Stimulated activated CD8-positive, alpha-beta memory T cell treated with anti-CD3 and anti-CD28 coated beads, Interleukin-4, amount 100 ng/mL, for 24 hours (primary cell): ENCODE measurements around the gene MAGI1.

ENCODE experiments used
- DNase-seq: peaks from one replicate; pipeline ENCODE4 v3.0.0-alpha.2; 2020; ENCODE audit warnings: low read depth

The MAGI1 gene

DNA sequence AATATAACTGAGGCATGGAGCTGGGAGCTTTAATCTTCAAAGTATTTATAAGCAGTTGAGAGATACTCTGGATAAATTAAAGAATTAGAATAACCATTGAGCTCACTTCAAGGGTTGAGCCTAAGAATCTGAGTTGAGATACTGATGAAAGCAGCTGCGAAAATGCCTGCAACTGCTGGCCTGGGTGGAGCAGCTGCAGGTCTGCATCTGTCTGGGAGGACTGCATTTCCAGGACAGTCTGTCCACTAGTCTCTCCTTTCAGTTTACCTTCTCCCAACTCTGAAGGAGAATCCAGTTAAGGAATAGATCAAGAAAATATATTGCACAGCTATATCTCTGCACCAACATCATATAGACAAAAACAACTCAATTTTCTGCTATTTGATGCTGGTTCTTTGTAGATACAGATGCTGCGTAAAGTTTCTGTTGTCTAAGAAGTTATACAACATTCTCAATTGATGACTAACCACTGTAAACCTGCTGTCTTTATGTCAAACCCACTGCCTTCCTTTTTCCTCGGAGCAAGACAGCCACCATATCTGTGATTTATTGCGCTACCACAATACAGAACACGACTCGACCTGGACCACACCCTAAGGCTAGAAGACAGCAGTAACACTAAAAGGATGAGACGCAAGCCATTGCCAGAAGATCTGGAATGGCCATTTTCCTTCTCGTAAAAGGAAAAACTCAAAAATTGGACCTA lies 245.1 kb downstream of the MAGI1 start:
- no peak for DNase-seq

DNA sequence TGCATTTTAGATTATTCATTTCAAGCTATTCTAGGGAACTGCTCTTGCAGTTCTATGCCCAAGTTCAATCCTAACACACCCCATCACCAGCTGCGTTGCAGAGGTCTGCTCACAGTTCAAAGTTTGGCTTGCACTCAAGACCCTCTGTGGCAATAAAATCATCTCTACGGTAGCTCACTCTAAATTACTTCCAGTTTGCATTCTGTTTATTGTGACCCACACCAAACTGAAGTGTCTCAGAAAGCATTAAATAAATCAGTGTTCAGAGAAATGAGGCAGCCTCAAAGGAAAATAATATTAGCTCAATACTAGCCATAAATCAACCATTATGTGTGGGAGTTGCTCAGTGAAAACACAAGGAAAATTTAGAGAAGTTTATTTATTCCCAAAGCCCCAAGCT lies 250.3 kb downstream of the MAGI1 start:
- DNase-seq: no peak

DNA sequence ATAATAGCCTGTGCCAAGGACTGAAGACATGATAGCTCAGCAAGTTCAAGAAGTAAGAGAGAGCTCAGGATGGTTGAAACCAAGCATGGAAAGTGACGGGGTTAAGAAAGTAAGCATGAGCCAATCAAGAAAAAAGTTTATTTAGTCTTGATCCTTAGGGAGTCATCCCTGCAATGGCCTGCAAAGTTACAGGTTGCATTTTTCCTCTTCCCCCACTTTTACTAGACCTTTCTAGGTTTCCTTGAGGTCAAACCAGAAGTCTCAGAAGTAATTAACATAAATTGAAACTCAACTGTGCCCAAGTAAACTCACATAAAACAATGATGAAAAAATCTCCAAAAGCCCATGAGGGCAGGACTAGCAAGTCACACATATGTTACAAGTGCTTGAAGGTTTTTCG lies 250.9 kb downstream of the MAGI1 start:
- DNase-seq: no peak

DNA sequence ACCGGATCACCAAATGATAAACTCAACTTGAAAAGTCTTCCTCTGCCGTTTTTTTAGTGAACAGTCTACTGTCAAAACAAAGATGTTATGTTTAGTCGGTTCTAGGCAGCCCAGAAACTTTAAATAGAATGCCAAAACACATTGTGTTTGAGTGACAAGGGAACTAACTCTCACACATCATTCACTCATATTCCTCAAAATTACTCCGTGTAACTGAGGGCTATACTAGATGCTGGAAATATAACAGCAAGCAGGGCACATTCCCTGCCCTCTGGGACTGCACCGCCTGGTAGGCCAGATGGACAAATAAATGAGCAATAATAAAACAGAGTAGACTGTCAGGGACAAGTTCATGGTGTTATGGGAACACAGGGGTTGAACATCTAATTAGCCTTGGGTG lies 251.4 kb downstream of the MAGI1 start:
- DNase-seq: no peak

DNA sequence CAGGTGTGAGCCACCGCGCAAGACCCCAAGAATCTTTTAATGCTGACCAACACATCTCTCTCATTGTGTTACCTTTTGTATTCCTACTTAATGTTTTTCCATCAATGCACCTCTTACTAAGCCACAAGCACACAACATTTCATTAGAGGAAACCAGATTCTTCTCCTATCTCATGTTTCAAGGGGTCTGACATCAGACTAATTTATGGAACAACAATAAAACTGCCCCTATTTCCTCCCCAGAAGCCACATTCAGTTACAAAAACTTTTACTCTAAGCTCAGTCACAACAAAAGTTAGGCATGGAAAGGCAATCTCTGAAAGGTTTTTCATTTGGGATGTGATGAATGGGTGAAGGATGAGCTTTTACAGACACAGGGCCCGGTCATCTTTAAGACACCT lies 251.8 kb downstream of the MAGI1 start:
- DNase-seq: no peak

DNA sequence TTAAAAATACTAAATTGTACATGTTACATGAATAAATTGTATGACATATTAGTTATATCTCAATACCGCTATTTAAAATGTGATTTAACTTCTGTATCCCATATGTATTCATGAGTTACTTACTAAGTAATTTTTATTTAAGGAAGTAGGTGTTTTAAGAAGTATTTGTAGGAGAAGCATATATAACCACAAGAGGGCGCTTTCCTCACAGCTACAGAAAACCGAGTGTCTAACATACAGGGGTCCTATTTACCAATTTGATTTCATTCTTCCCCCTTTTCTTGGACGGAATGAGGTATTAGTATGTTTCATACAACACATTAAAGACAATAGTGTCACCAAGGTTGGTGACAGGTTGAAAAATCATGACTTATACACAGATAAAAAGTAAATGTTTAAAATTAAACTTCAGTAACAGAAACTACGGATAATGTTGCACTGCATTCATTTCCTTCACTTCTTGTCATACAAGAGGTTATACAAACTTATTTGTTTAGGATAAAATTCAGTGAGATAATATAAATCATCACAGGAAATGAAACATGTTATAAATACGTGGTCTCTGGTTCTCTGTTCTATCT lies 253.6 kb downstream of the MAGI1 start:
- DNase-seq: no peak

DNA sequence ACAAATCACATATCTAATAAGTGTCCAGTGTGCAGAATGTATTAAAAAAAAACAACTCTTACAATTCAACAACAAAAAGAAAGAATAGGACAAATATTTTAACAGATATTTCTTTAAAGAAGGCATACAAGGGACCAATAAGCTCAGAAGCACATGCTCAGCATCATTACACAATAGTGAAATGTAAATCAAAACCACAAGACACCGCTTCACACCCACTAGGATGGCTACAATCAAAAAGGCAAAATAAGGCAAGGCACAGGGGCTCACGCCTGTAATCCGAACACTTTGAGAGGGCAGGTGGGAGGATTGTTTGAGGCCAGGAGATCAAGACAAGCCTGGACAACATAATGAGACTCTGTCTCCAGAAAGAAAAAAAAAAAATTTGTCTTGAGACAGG lies 255.6 kb downstream of the MAGI1 start:
- no peak for DNase-seq

DNA sequence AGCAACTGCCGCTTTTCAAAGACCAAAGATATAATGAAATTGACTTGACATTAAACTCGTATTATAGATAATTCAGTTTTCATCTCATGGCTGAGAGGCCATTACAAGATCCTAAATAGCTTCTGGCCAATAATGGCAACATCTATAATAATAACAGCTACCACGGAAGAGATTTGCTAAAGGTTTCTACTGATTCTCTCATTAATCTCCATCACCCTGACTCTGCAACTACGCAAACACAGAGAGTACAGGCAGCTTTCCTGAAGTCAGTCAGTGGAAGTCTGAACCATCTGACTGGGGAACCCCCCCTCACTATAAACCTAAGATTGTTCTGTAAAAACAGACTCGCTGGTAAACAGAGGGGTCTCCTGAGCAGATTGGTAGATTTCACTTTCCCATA lies 257.1 kb downstream of the MAGI1 start:
- no peak for DNase-seq

DNA sequence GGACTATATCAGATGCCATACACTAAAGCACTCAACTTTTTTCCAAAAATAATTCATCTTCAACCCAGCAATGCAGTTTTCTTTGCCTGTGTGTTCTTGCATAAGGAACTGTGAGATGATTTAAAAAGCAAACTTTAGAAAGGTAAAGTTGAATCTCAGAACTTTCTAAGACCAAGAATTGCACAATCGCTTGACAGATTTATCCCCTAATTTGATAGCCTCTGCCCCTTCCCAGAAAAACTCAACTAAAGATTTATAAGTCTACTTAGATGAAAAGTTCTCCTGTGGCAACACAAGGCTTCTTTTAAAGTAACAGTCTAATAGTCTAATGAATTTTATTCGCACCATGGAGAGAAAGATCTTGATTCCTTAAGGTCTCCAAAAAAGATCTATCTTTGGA lies 259.3 kb downstream of the MAGI1 start:
- no peak for DNase-seq

DNA sequence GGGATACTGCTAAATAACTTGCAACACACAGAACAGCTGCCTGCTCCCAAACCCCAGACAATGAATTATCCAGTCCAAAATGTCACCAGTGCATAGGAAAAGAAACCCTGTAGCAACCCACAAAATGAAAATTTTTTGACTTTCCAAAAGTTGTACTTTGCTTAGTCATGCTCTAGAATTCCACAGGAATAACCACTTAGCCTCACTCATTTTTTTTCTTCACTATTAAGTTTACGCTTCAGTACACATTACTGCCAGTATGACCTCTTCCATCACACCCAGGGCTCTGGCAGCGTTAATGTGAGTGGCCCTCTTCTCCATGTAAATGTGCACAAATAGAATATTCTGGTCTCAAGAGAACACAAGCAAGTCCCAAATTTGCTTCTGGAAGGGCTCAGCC lies 259.8 kb downstream of the MAGI1 start:
- no peak for DNase-seq

DNA sequence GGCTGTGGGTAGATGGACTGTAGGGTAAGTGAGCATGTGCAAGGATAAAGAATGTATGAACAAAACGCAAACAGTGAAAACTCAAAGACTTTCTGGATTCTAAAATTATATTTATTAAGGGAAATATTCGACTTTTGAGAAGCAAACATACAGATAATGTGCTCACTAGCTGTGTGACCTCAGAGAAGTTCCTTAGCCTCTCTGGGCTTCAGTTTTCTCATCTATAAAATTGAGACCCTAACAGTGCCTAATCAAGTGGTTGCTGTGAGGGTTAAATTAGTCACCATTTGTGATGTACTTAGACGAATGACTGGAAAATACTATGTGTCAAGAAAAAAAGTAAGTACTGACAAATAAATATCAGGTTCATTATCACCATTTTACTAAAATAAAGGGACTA lies 261.7 kb downstream of the MAGI1 start:
- DNase-seq: no peak

DNA sequence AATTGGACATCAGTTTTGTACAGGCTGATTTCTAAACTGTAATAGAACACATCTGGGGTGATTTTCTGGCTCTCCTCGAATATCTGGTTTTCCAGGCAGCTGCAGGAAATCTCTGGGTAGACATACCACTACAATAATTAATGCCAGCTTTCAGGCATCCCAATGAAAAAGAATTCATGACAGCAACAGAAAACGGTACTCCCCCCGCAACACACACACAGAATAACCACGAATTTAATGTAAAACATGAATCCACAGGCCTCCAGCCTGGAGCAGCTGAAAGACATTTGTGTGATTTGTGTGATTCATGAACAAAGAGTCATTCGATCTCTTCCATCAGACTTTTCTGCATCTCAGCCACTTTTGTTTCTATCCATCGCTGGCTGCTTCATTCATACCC lies 262.2 kb downstream of the MAGI1 start:
- DNase-seq: no peak

DNA sequence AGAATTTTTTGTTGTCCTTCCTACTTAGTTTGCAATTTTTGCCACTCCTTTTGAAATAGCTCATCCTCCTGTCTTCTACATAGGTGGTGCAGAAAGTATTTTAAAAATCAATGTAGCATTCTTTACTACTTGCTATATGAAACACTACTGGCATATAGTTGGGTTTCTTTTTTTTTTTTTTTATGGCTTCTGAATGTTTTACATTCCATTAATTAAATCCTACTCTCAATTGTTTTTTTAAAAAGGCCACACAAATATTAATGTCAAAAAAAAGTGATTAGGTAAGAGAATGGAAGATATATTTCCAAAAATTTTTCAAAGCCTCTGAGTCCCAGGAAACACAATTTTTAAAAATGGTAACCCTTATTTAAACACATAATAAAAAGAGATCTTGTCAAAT lies 262.6 kb downstream of the MAGI1 start:
- DNase-seq: no peak

DNA sequence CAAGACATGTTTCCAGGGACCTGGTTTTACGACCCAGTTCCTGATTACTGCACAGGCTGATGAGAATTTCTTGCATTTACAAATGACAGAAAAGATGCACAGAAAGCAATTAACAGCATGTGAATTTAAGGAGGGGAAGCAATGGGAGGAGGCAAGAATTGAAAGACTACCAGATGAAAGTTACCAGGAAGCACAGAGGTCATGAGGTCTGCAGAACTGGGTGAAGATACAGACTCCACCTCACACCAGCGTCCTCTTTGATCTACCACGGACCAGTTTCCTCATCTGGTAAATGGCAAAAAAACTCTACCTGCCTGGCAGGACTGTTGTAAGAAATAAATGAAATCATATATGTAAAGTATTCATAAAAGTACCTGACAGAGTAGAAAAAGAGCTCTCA lies 266.0 kb downstream of the MAGI1 start:
- no peak for DNase-seq

DNA sequence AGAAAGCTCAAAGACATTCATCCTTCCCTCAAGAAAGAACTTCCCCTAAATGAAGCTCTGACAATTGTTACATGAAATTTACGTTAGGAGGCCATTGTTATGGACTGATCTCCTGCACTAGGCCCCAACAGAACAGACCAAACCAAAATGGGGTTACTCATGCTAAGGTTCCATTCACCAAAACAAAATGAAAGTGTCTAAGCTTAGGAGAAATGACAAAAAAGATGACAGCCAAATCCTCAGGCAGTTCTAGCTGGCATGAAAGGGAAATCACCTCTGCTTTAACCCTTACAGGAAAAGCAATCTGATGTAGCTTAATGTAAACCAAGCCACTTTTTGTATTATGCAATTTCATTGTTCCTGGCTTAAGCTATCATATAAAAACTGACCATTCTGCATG lies 271.2 kb downstream of the MAGI1 start:
- DNase-seq: no peak

DNA sequence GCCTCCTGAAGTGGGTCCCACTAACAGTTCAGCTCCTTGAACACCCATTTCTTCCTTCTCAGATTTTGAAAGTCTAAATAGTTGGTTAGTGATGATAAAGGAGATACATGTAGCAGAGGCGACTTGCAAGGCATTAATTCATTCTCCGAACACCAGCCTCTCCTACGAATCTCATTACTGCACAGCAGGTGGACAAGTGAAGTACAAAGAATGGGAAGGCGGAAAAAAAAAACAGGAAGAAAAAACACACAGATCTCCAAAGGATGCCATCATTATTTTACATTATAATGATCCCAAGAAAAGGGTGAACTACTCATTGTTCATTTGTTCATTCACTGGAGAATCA lies 276.5 kb downstream of the MAGI1 start:
- no peak for DNase-seq

DNA sequence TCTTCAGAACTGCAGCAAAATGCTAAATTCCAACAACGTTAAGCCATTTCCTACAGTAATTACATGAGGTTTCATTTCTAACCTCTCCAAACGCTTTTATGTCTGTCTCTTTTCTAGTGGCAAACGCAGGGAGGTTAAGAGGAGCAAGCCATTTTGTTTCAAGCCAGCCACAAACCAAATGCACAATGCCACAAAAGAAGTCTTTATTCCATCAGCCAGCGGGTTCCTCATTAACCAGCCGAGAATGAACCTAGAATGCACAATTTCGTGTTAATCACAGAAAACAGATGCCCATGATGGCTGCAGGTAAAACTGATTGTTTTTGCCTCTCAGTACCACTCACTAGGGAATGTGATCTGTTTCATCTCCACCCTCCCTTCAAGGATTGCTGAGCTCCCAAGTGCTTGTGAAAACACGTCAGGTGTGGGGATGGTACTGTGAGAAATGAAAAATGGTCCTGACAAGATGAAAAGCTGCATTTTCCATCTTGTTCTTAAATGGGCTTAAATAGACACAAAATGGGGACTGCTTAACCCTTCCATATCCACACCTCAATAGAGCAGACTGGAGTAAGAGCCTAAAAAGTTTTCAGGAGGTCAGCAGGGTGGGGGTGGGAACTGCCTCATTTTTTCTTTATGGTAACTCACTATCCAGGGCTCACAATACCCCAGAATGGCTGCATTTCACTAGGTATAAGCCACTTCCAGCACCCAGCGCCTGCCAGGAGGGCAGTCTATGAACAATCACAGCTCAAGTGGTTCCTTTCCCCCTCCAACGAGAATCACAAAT lies 277.1 kb downstream of the MAGI1 start:
- DNase-seq: no peak

DNA sequence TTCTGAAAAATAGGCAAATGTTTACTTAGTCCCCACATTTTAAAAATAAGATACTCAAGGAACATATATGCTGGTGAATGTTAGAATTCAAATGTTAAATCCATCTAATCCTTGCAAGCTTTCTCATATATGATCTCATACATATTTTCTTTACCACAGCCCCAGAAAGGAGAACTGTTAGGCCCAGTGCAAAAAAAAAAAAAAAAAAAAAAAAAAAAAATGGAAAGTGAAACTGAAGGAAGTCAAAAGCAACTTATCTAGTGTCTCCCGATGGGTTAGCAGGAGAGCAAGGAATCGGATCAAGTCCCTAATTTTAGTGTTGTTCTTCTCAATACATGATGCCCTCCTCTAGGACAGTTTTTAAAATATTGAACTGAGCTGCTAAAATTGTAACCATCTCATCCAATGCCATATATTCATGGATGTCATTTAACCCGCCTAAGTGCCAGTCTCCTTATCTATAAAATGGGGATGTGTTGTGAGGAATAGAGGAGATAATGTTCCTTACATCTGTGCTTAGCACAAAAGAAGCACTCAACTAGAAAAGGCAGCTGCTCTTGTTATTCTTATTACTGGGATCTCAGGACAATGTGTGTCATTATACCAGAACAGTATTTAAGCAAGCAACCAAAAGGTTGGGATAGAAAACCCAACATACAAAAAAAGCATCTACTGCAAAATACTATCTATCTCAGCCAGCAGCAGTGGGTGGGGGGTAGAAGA lies 279.7 kb downstream of the MAGI1 start:
- DNase-seq: no peak

DNA sequence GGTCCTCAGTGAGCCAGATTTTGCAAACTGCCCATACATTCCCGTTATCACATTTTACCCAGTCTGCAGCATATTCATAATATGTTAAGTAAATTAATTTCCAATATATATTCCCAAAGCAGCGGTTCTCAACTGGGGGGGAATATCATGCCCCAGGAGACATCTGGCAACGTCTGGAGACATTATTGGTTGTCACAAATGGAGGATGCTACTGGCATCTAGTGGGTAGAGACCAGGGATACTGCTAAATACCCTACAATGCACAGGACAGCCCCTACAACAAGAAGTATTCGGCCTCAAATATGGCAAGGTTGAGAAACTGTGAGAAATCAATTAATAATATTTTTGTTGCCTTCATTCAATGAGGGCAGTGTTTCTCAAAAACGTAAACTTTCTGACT lies 280.3 kb downstream of the MAGI1 start:
- DNase-seq: no peak

DNA sequence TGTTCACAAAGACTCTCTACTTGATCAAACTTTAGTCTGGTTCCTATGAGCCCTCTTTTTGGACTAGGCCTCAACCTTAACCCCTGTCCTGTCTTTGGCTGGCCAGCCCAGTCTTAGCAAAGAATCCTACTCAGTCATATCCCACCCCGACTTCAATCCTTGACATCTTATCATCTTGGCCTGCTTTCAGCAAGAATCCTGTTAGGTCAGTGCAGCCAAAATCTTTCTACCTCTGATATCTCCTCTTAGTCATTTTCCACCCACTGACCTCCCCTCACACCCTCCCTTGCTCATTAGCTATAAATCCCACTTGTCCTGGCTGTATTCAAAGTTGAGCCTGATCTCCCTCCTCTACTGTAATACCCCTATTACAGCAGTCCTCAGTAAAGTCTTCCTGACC lies 286.1 kb downstream of the MAGI1 start:
- DNase-seq: no peak

DNA sequence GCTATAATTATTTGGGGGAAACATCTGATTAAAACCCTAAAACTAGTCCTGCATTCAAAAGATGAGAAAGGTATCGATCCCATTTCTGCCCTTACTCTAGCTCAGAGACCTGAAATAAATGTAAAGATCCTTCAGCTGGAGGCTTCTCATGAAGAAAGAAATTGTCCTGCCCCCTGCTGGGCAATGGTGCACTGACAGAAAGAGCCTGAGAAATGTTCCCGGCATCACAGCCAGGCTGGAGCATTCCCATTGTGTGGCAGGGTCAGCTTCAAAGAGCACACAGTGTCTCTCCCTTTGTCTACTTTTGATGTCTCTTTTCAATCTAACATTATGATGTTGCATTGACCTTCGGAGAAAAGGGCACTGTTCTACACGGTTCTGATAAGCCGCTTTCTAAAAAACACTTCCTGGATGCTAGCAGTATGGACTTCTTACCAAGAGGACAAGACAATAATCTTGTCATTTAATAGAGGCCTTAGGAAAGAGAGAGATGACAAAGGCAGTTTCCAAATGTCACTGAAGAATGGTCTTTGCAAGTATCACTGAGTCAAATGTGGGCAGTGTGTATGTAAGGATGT lies 287.5 kb downstream of the MAGI1 start:
- no peak for DNase-seq

DNA sequence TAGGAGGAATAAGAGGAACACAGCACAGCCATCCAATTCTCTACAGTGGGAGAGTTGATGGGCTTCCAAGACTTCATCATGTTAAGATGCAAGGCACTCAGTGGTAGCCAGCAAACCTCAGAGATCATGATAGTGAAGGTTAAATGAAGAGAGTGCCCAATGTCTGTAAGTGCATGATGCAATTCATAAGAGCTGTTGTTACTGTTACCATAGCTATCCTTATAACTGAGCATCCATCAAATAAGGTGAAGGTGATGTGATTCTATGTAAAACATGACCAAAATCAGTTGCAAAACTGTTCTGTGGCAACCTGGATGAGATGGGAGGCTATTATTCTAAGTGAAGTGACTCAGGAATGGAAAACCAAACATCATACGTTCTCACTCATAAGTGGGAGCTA lies 289.7 kb downstream of the MAGI1 start:
- DNase-seq: no peak

DNA sequence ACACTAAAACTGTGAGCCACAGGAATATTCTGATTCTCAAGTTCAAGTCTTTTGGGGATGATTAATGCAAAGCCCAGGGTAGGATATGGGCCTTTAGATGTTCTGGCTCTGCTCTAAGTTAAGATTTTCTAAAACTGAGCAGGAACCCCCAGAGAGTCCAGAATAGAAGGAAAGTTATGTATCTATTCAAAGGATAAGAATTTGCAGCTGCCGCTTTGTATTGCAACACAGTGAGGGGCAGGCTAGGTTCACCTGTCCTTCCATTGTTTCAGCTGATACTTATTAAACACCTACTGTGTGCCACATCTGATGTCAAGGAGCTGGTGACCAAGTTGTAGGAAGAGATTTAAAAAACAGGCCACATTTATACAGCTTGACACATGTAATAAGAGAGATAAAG lies 290.4 kb downstream of the MAGI1 start:
- DNase-seq: no peak
